ENCODE results near the gene PRAC1. TPM values are rescaled to one million over a fixed set of nuclear protein-coding genes. Genes with fewer than 3 reads are reported as not detected.

PRAC1 gene
- total and polyA plus RNA-seq, 2 of the 8 experiments (the other 6 are each of a cell fraction or from before 2014, with no cell fraction given): not detected

DNA sequence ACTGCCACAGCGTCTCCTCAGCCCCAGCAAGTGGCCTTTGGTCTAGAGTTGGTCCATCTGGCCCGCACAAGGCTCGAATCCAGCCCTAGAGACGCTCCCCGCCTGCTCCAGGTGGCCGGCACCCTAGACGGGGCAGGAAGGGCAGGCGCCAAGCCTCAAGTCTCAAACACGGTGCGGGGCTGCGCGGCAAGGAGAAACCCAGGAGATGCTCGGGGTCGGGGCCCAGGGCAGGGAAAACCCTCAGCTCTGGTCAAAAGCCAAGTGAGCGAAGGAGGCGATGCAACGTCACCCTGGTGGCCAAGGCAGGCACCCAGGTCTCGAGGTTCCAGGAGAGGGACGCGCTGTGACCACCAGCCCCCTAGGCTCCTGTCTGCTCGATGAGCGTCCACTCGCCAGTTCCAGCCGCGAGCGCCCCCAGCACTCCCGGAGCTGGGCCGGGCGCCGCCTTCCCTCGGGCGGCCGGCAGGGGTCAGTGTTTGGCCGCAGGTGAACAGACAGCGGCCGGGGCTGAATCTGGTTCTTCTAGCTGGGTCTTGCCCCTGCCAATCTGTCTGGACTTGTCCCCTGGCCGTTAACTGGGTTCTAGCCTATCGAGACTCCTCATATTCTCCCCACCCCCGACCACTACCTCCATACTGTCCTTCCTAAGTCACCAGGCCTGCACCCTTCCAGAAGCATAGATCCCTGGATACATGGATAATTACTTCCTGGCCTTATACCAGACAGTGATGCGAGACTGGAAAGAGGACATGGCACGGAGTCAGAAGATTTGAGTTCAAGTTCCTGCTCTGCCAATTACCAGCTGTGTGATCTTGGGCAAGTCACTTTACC is 44.0 kb downstream of the PRAC1 start (continued):
- TF ChIP-seq, protein P1, sequence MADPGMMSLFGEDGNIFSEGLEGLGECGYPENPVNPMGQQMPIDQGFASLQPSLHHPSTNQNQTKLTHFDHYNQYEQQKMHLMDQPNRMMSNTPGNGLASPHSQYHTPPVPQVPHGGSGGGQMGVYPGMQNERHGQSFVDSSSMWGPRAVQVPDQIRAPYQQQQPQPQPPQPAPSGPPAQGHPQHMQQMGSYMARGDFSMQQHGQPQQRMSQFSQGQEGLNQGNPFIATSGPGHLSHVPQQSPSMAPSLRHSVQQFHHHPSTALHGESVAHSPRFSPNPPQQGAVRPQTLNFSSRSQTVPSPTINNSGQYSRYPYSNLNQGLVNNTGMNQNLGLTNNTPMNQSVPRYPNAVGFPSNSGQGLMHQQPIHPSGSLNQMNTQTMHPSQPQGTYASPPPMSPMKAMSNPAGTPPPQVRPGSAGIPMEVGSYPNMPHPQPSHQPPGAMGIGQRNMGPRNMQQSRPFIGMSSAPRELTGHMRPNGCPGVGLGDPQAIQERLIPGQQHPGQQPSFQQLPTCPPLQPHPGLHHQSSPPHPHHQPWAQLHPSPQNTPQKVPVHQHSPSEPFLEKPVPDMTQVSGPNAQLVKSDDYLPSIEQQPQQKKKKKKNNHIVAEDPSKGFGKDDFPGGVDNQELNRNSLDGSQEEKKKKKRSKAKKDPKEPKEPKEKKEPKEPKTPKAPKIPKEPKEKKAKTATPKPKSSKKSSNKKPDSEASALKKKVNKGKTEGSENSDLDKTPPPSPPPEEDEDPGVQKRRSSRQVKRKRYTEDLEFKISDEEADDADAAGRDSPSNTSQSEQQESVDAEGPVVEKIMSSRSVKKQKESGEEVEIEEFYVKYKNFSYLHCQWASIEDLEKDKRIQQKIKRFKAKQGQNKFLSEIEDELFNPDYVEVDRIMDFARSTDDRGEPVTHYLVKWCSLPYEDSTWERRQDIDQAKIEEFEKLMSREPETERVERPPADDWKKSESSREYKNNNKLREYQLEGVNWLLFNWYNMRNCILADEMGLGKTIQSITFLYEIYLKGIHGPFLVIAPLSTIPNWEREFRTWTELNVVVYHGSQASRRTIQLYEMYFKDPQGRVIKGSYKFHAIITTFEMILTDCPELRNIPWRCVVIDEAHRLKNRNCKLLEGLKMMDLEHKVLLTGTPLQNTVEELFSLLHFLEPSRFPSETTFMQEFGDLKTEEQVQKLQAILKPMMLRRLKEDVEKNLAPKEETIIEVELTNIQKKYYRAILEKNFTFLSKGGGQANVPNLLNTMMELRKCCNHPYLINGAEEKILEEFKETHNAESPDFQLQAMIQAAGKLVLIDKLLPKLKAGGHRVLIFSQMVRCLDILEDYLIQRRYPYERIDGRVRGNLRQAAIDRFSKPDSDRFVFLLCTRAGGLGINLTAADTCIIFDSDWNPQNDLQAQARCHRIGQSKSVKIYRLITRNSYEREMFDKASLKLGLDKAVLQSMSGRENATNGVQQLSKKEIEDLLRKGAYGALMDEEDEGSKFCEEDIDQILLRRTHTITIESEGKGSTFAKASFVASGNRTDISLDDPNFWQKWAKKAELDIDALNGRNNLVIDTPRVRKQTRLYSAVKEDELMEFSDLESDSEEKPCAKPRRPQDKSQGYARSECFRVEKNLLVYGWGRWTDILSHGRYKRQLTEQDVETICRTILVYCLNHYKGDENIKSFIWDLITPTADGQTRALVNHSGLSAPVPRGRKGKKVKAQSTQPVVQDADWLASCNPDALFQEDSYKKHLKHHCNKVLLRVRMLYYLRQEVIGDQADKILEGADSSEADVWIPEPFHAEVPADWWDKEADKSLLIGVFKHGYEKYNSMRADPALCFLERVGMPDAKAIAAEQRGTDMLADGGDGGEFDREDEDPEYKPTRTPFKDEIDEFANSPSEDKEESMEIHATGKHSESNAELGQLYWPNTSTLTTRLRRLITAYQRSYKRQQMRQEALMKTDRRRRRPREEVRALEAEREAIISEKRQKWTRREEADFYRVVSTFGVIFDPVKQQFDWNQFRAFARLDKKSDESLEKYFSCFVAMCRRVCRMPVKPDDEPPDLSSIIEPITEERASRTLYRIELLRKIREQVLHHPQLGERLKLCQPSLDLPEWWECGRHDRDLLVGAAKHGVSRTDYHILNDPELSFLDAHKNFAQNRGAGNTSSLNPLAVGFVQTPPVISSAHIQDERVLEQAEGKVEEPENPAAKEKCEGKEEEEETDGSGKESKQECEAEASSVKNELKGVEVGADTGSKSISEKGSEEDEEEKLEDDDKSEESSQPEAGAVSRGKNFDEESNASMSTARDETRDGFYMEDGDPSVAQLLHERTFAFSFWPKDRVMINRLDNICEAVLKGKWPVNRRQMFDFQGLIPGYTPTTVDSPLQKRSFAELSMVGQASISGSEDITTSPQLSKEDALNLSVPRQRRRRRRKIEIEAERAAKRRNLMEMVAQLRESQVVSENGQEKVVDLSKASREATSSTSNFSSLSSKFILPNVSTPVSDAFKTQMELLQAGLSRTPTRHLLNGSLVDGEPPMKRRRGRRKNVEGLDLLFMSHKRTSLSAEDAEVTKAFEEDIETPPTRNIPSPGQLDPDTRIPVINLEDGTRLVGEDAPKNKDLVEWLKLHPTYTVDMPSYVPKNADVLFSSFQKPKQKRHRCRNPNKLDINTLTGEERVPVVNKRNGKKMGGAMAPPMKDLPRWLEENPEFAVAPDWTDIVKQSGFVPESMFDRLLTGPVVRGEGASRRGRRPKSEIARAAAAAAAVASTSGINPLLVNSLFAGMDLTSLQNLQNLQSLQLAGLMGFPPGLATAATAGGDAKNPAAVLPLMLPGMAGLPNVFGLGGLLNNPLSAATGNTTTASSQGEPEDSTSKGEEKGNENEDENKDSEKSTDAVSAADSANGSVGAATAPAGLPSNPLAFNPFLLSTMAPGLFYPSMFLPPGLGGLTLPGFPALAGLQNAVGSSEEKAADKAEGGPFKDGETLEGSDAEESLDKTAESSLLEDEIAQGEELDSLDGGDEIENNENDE (IDR thresholded peaks at IDR 0.05; ENCODE audit: insufficient replicate concordance, low read length): no peak
- TF ChIP-seq POLR2AphosphoS5 (IDR thresholded peaks at IDR 0.05; ENCODE audit: low read depth, low read length) (no peak), YY1 (IDR thresholded peaks at IDR 0.05; ENCODE audit: low read depth, low read length) (0 out of 2 replicates have a peak, but pooled peaks have one; percentile 60), JUN (IDR thresholded peaks at IDR 0.05; ENCODE audit: low read depth, low read length) (no peak), RXRA (IDR thresholded peaks at IDR 0.05; ENCODE audit: insufficient read depth, low read depth, low read length) (no peak), SIN3A (conservative IDR thresholded peaks at IDR 0.05 in 1 of 2, IDR thresholded peaks at IDR 0.05 in 1 of 2; ENCODE audit: low read depth in 1 of 2, low read length in 2 of 2) (0 out of 4 replicates have a peak, but pooled peaks of 1 of the 2 experiments have one; percentile 26), TBP (IDR thresholded peaks at IDR 0.05; ENCODE audit: low read depth, low read length) (peak; percentile 15; the same call in 1 of the 2 replicates), PHF8 (conservative IDR thresholded peaks at IDR 0.05; ENCODE audit: low read depth, low read length) (no peak), TAF1 (IDR thresholded peaks at IDR 0.05; ENCODE audit: low read depth, low read length) (no peak)
